HG02973 (cell line): ENCODE measurements around the gene RANBP6.

ENCODE experiments used
- ATAC-seq: cut with Tn5 transposase; IDR thresholded peaks from one replicate; pipeline ENCODE4 v1.9.1; 2021; ENCODE audit warnings: moderate library complexity; ENCODE audit not compliant: unreplicated experiment

The RANBP6 gene

GRCh38 chr9:6007770-6008168, 7.7 kb downstream of the RANBP6 start:
- ATAC-seq = peak; percentile 42

GRCh38 chr9:6007058-6007769, 8.2 kb downstream of the RANBP6 start:
- ATAC-seq = peak; percentile 72

GRCh38 chr9:6006749-6007057, 8.7 kb downstream of the RANBP6 start:
- no peak for ATAC-seq

- no peak for ATAC-seq
Measured at GRCh38 chr9:6000955-6001354, 14.5 kb downstream of the RANBP6 start.

GRCh38 chr9:5999443-6000101, 15.9 kb downstream of the RANBP6 start:
- ATAC-seq = no peak

GRCh38 chr9:5994493-5994892, 20.9 kb downstream of the RANBP6 start:
- no peak for ATAC-seq

GRCh38 chr9:5988265-5988664, 27.2 kb downstream of the RANBP6 start:
- ATAC-seq = no peak

GRCh38 chr9:5983042-5983441, 32.4 kb downstream of the RANBP6 start:
- no peak for ATAC-seq

- ATAC-seq = no peak
Measured at GRCh38 chr9:5982317-5982716, 33.1 kb downstream of the RANBP6 start.

- no peak for ATAC-seq
Measured at GRCh38 chr9:5978523-5978922, 36.9 kb downstream of the RANBP6 start.

- ATAC-seq = peak; percentile 67
Measured at GRCh38 chr9:5976674-5977397, 38.6 kb downstream of the RANBP6 start.

- no peak for ATAC-seq
Measured at GRCh38 chr9:5971740-5972139, 43.7 kb downstream of the RANBP6 start.
